GM06990 (cell line): Measurements from ENCODE around the gene RAB15.

ENCODE experiments used
- DNase-seq: peaks from one replicate; pipeline ENCODE4 v3.0.0-alpha.2; 2011; ENCODE audit not compliant: insufficient read length; ENCODE audit errors: extremely low read depth
- H3K27me3 ChIP-seq: replicated peaks from 2 replicates; pipeline ENCODE4 v1.6.0; 2011; ENCODE audit warnings: low read length; ENCODE audit not compliant: control insufficient read depth, insufficient read depth
- H3K36me3 ChIP-seq: 2 replicates; pipeline ENCODE4 v1.5.1; 2011; ENCODE audit warnings: low read length; ENCODE audit not compliant: control insufficient read depth, insufficient read depth
- H3K4me3 ChIP-seq: replicated peaks from 2 replicates; pipeline ENCODE4 v1.5.1; 2011; ENCODE audit warnings: low read depth, mild to moderate bottlenecking, control low read depth, low read length
- CTCF ChIP-seq: IDR thresholded peaks from 2 replicates; pipeline ENCODE4 v1.5.1; 2011; ENCODE audit warnings: low read length, control low read depth, mild to moderate bottlenecking, inconsistent platforms; ENCODE audit not compliant: insufficient read depth, poor library complexity, severe bottlenecking

RAB15 gene

GRCh38 chr14:64995291-64995690 lies 23.2 kb upstream of the RAB15 start:
- no peaks in the 10 kb centered on the region for H3K27me3 ChIP-seq
- H3K36me3 ChIP-seq = no peaks in the 10 kb centered on the region
- DNase-seq = no peak
- no peak for TF ChIP-seq CTCF
- H3K4me3 ChIP-seq = no peak overlapping the region

GRCh38 chr14:64994540-64994939 lies 22.4 kb upstream of the RAB15 start:
- TF ChIP-seq CTCF = no peak
- H3K36me3 ChIP-seq = no peaks in the 10 kb centered on the region; the same call in 1 of the 2 replicates

GRCh38 chr14:64993266-64993930 lies 21.3 kb upstream of the RAB15 start:
- H3K4me3 ChIP-seq = no peak overlapping the region
- no peaks in the 10 kb centered on the region; the same call in 1 of the 2 replicates for H3K36me3 ChIP-seq
- no peaks in the 10 kb centered on the region for H3K27me3 ChIP-seq
- TF ChIP-seq CTCF = no peak
- DNase-seq = no peak

More at GRCh38 chr14:64994540-64994939, 22.4 kb upstream of the RAB15 start:
- no peak overlapping the region for H3K4me3 ChIP-seq
- no peak for DNase-seq
- H3K27me3 ChIP-seq = no peaks in the 10 kb centered on the region

GRCh38 chr14:64992328-64992885 lies 20.3 kb upstream of the RAB15 start:
- no peak overlapping the region for H3K4me3 ChIP-seq
- no peaks in the 10 kb centered on the region for H3K27me3 ChIP-seq
- no peaks in the 10 kb centered on the region; the same call in 1 of the 2 replicates for H3K36me3 ChIP-seq
- TF ChIP-seq CTCF = no peak
- peak; percentile 45 for DNase-seq

GRCh38 chr14:64990939-64991338 lies 18.8 kb upstream of the RAB15 start:
- H3K4me3 ChIP-seq = no peak overlapping the region
- TF ChIP-seq CTCF = no peak
- H3K27me3 ChIP-seq = no peaks in the 10 kb centered on the region
- DNase-seq = no peak
- H3K36me3 ChIP-seq = no peaks in the 10 kb centered on the region; the same call in 1 of the 2 replicates
